K562 (cell line): ENCODE results near the gene FRYL. TPM values are rescaled to one million over a fixed set of nuclear protein-coding genes. Genes with fewer than 3 reads are reported as not detected.

Source experiments
- BRD4 ChIP-seq: fragments of 200-600 bp; sonication (generic); IDR thresholded peaks from 2 replicates; pipeline ENCODE4 v1.6.1; 2017; ENCODE audit warnings: inconsistent platforms
- CBX8 ChIP-seq: fragments of 200-600 bp; sonication (generic); IDR thresholded peaks from 2 replicates; pipeline ENCODE4 v1.6.1; 2012; ENCODE audit warnings: borderline replicate concordance, mixed run types, low read depth, mild to moderate bottlenecking, moderate library complexity, mixed read lengths, low read length, control low read depth, inconsistent platforms; ENCODE audit not compliant: poor library complexity, severe bottlenecking; ENCODE audit errors: extremely low read depth
- CSDE1 ChIP-seq, 2 experiments: fragments of 450-650 bp; IDR thresholded peaks; 2 replicates each; pipeline ENCODE4 v1.6.1; 2016; ENCODE audit warnings: mild to moderate bottlenecking in 1 of 2
- CTCF ChIP-seq, 3 experiments: IDR thresholded peaks in 2 of 3; conservative IDR thresholded peaks in 1 of 3; 2 replicates each; pipeline ENCODE4 v1.5.1; 2011 to 2012; ENCODE audit warnings: low read length in 3 of 3, mild to moderate bottlenecking in 3 of 3, control low read depth in 2 of 3, improper control_type of control experiment in 1 of 3, inconsistent platforms in 1 of 3, low read depth in 1 of 3, mixed read lengths in 1 of 3, moderate library complexity in 1 of 3; ENCODE audit not compliant: insufficient read depth in 2 of 3
- GTF2E2 ChIP-seq: fragments of 200-800 bp; sonication (Bioruptor generic); IDR thresholded peaks from 2 replicates; pipeline ENCODE4 v1.6.1; 2016; ENCODE audit warnings: missing genetic modification characterization, missing compliant biosample characterization
- HOXB6 ChIP-seq: fragments of 250-450 bp; sonication (Bioruptor Pico); IDR thresholded peaks from 2 replicates; pipeline ENCODE4 v1.5.1; 2022; ENCODE audit warnings: mild to moderate bottlenecking, borderline replicate concordance
- NBN ChIP-seq: fragments of 450-650 bp; IDR thresholded peaks from 2 replicates; pipeline ENCODE4 v1.6.1; 2016; ENCODE audit warnings: low read depth, mild to moderate bottlenecking
- NCOR1 ChIP-seq: fragments of 450-650 bp; IDR thresholded peaks from 2 replicates; pipeline ENCODE4 v1.6.1; 2016; ENCODE audit warnings: mild to moderate bottlenecking, moderate library complexity
- NR2F6 ChIP-seq: fragments of 450-650 bp; formaldehyde crosslinking; IDR thresholded peaks from 2 replicates; pipeline ENCODE4 v1.4.0; 2020; ENCODE audit warnings: mild to moderate bottlenecking
- RFX1 ChIP-seq: fragments of 450-650 bp; IDR thresholded peaks from 2 replicates; pipeline ENCODE4 v1.6.1; 2016; ENCODE audit warnings: mild to moderate bottlenecking, moderate library complexity
- SETDB1 ChIP-seq: IDR thresholded peaks from one replicate; pipeline ENCODE4 v1.6.1; 2012; ENCODE audit warnings: low read length, control low read depth, inconsistent platforms
- SMAD4 ChIP-seq: fragments of 250-450 bp; sonication (Bioruptor Pico); conservative IDR thresholded peaks from 2 replicates; pipeline ENCODE4 v1.8.0; 2021; ENCODE audit warnings: inconsistent platforms, mild to moderate bottlenecking, moderate library complexity
- TCFL5 ChIP-seq: fragments of 250-450 bp; sonication (Bioruptor Pico); conservative IDR thresholded peaks from 2 replicates; pipeline ENCODE4 v1.6.1; 2021; ENCODE audit warnings: mild to moderate bottlenecking, moderate library complexity, matching md5 sums
- THRAP3 ChIP-seq: fragments of 450-650 bp; IDR thresholded peaks from 2 replicates; pipeline ENCODE4 v1.6.1; 2016; ENCODE audit warnings: mild to moderate bottlenecking, inconsistent platforms, borderline replicate concordance
- ZNF324 ChIP-seq: fragments of 250-450 bp; sonication (Bioruptor Pico); IDR thresholded peaks from 2 replicates; pipeline ENCODE4 v1.4.0; 2020; ENCODE audit warnings: mild to moderate bottlenecking
- polyA plus RNA-seq, 8 experiments: library from polyadenylated mRNA; depleted of rRNA in 4 of 8; stranded (reverse) in 5 of 8; unstranded in 3 of 8; fragments of >200 nt; fragmentation: Nextera tagmentation in 2 of 8; fragmentation: Illumina TruSeq in 1 of 8; extraction: Ambion mirVana in 2 of 8; extraction: Trizol in 1 of 8; gene quantifications; 2 replicates each; pipeline versions ENCODE4 v1.2.1 to v1.2.3, GENCODE V29; 2011 to 2014; ENCODE audit warnings: inconsistent platforms in 1 of 8, missing spikeins in 1 of 8
- total RNA-seq, 7 experiments: library from RNA; depleted of rRNA in 6 of 7; stranded (reverse); fragments of >200 nt in 6 of 7; fragmentation: Illumina TruSeq in 2 of 7; extraction: Trizol in 2 of 7; gene quantifications; 2 replicates each; pipeline versions ENCODE4 v1.2.1 to v1.2.3, GENCODE V29; 2011 to 2021; ENCODE audit warnings: low replicate concordance in 1 of 7
- TF ChIP-seq, protein P1 (sequence below): fragments of 200-800 bp; sonication (Bioruptor generic); IDR thresholded peaks from 2 replicates; pipeline ENCODE4 v1.6.1; 2017; ENCODE audit warnings: missing genetic modification characterization, missing compliant biosample characterization
- TF ChIP-seq, protein P2 (sequence below), 2 experiments: fragments of 450-650 bp in 1 of 2; IDR thresholded peaks; 2 replicates each; pipeline ENCODE4 v1.6.1; 2011 to 2017; ENCODE audit warnings: low read depth in 2 of 2, antibody characterized with exemption in 1 of 2, borderline replicate concordance in 1 of 2, low read length in 1 of 2, mild to moderate bottlenecking in 1 of 2, mixed read lengths in 1 of 2; ENCODE audit not compliant: control insufficient read depth in 1 of 2

The FRYL gene
- total and polyA plus RNA-seq, 9 of the 15 experiments (the other 6 are each of a cell fraction or from before 2014, with no cell fraction given): 7.2 to 34.9 (median 15.9) TPM

GRCh38 chr4:48504352-48504751 is 275.7 kb downstream of the FRYL start (continued):
- TF ChIP-seq CSDE1 (IDR thresholded peaks at IDR 0.05) (no peak), GTF2E2 (tag) (no peak), NCOR1 (peak; percentile 20; the same call in 1 of the 2 replicates), ZNF324 (CRISPR knock-in tag) (no peak), HOXB6 (CRISPR knock-in tag) (no peak), NR2F6 (CRISPR knock-in tag) (no peak), SETDB1 (no peak), CTCF (IDR thresholded peaks at IDR 0.05 in 2 of 3, conservative IDR thresholded peaks at IDR 0.05 in 1 of 3; ENCODE audit: insufficient read depth in 2 of 3, low read depth in 1 of 3, low read length in 3 of 3) (no peak), SMAD4 (CRISPR knock-in tag) (no peak), RFX1 (no peak), BRD4 (no peak), CBX8 (no peak), NBN (0 out of 2 replicates have a peak, but pooled peaks have one; percentile 14), THRAP3 (no peak), TCFL5 (CRISPR knock-in tag) (no peak)
- TF ChIP-seq, protein P1, sequence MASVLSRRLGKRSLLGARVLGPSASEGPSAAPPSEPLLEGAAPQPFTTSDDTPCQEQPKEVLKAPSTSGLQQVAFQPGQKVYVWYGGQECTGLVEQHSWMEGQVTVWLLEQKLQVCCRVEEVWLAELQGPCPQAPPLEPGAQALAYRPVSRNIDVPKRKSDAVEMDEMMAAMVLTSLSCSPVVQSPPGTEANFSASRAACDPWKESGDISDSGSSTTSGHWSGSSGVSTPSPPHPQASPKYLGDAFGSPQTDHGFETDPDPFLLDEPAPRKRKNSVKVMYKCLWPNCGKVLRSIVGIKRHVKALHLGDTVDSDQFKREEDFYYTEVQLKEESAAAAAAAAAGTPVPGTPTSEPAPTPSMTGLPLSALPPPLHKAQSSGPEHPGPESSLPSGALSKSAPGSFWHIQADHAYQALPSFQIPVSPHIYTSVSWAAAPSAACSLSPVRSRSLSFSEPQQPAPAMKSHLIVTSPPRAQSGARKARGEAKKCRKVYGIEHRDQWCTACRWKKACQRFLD (CRISPR knock-in tag): no peak
- TF ChIP-seq, protein P2, sequence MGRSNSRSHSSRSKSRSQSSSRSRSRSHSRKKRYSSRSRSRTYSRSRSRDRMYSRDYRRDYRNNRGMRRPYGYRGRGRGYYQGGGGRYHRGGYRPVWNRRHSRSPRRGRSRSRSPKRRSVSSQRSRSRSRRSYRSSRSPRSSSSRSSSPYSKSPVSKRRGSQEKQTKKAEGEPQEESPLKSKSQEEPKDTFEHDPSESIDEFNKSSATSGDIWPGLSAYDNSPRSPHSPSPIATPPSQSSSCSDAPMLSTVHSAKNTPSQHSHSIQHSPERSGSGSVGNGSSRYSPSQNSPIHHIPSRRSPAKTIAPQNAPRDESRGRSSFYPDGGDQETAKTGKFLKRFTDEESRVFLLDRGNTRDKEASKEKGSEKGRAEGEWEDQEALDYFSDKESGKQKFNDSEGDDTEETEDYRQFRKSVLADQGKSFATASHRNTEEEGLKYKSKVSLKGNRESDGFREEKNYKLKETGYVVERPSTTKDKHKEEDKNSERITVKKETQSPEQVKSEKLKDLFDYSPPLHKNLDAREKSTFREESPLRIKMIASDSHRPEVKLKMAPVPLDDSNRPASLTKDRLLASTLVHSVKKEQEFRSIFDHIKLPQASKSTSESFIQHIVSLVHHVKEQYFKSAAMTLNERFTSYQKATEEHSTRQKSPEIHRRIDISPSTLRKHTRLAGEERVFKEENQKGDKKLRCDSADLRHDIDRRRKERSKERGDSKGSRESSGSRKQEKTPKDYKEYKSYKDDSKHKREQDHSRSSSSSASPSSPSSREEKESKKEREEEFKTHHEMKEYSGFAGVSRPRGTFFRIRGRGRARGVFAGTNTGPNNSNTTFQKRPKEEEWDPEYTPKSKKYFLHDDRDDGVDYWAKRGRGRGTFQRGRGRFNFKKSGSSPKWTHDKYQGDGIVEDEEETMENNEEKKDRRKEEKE (IDR thresholded peaks at IDR 0.05; ENCODE audit: borderline replicate concordance in 1 of 2, control insufficient read depth in 1 of 2, low read depth in 2 of 2, low read length in 1 of 2): no peak
